GM06990 (cell line): Measurements from ENCODE around the gene STC2.

Source experiments
- DNase-seq: peaks from one replicate; pipeline ENCODE4 v3.0.0-alpha.2; 2011; ENCODE audit not compliant: insufficient read length; ENCODE audit errors: extremely low read depth
- H3K27me3 ChIP-seq: replicated peaks from 2 replicates; pipeline ENCODE4 v1.6.0; 2011; ENCODE audit warnings: low read length; ENCODE audit not compliant: control insufficient read depth, insufficient read depth
- H3K36me3 ChIP-seq: 2 replicates; pipeline ENCODE4 v1.5.1; 2011; ENCODE audit warnings: low read length; ENCODE audit not compliant: control insufficient read depth, insufficient read depth
- H3K4me3 ChIP-seq: replicated peaks from 2 replicates; pipeline ENCODE4 v1.5.1; 2011; ENCODE audit warnings: low read depth, mild to moderate bottlenecking, control low read depth, low read length
- TF ChIP-seq, protein P1 (sequence below): IDR thresholded peaks from 2 replicates; pipeline ENCODE4 v1.5.1; 2011; ENCODE audit warnings: low read length, control low read depth, mild to moderate bottlenecking, inconsistent platforms; ENCODE audit not compliant: insufficient read depth, poor library complexity, severe bottlenecking

The STC2 gene

DNA sequence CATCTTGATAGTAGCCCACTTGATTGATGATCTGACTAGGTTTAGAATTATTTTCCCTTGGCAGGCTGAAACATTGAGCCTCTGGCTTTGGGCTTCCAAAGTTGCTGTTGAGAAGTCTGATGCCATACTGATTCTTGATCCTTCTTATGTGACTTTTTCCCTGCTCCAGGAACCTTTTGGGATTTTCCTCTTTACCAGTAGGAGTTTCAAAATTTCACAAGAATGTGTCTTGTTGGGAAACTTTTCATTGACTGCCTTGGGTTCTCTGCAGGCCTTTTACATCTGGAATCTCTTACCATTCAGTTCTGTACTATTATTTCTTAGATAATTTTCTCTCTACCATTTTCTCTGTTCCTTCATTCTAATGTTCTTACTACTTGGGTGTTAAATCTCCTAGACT is 20.0 kb downstream of the STC2 start:
- Histone ChIP-seq H3K4me3 (no peak overlapping the region), H3K36me3 (no peaks in the 10 kb centered on the region), H3K27me3 (no peaks in the 10 kb centered on the region; the same call in 1 of the 2 replicates)
- DNase-seq: no peak
- TF ChIP-seq, protein P1, sequence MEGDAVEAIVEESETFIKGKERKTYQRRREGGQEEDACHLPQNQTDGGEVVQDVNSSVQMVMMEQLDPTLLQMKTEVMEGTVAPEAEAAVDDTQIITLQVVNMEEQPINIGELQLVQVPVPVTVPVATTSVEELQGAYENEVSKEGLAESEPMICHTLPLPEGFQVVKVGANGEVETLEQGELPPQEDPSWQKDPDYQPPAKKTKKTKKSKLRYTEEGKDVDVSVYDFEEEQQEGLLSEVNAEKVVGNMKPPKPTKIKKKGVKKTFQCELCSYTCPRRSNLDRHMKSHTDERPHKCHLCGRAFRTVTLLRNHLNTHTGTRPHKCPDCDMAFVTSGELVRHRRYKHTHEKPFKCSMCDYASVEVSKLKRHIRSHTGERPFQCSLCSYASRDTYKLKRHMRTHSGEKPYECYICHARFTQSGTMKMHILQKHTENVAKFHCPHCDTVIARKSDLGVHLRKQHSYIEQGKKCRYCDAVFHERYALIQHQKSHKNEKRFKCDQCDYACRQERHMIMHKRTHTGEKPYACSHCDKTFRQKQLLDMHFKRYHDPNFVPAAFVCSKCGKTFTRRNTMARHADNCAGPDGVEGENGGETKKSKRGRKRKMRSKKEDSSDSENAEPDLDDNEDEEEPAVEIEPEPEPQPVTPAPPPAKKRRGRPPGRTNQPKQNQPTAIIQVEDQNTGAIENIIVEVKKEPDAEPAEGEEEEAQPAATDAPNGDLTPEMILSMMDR: no peak

DNA sequence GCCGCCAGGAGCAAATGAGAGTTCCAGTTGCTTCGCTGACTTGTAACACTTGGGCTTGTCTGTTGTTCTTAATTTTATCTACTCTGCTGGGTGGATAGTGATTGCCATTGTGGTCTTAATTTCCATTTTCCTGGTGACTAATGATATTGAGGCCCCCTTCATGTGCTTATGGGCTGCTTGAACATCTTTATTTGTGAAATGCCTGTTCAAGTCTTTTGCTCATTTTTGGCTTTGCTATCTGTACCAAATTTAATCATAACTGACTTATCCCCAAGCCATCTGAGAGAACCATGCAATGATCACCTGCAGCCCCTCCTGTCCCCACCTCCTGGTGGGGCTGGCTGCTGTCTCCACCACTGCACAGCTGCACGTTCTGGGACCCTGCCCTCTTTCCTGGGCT is 20.5 kb downstream of the STC2 start:
- Histone ChIP-seq H3K4me3 (no peak overlapping the region), H3K27me3 (no peaks in the 10 kb centered on the region; the same call in 1 of the 2 replicates), H3K36me3 (no peaks in the 10 kb centered on the region)
- TF ChIP-seq, protein P1: no peak
- DNase-seq: no peak

DNA sequence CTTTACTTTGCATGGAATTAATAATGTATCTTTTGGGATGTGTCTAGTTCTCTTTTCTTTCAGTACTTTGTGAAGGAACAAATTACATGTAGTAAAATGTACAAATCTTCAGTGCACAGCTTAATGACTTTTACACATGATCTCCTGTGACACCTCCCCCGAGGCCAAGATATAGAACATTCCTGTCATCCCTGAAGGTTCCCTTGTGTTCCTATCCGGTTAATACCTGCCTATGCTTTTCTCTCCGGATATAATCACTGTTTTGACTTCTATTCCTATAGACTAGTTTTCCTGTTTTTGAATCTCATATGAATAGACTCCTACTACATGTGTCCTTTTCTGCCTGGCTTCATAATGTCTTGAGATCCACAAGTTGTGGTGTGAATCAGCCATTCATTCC is 21.5 kb downstream of the STC2 start:
- H3K4me3 ChIP-seq: no peak overlapping the region
- TF ChIP-seq, protein P1: no peak
- no peaks in the 10 kb centered on the region for H3K36me3 ChIP-seq
- DNase-seq: no peak
- no peaks in the 10 kb centered on the region; the same call in 1 of the 2 replicates for H3K27me3 ChIP-seq

DNA sequence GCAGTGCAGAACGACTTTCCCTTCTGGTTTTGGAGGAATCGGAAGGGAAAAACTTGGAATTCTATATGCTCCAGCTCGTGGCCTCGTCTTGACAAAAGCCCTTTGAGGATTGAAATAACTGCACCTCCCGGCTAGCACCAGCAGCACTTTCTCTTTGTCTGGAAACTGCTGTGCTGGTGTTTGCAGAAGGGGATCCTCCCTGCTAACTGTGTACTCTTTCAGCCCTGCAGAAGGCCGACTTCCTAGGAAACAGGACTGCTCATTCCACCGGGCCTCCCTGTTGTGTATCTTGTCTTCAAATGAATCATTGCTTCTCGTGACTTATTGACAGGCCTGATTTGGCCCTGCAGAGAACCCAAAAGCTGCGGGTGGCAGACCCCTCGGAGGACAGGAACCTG is 23.6 kb downstream of the STC2 start:
- Histone ChIP-seq H3K36me3 (no peaks in the 10 kb centered on the region), H3K27me3 (no peaks in the 10 kb centered on the region; the same call in 1 of the 2 replicates), H3K4me3 (no peak overlapping the region)
- TF ChIP-seq, protein P1: no peak
- DNase-seq: no peak

DNA sequence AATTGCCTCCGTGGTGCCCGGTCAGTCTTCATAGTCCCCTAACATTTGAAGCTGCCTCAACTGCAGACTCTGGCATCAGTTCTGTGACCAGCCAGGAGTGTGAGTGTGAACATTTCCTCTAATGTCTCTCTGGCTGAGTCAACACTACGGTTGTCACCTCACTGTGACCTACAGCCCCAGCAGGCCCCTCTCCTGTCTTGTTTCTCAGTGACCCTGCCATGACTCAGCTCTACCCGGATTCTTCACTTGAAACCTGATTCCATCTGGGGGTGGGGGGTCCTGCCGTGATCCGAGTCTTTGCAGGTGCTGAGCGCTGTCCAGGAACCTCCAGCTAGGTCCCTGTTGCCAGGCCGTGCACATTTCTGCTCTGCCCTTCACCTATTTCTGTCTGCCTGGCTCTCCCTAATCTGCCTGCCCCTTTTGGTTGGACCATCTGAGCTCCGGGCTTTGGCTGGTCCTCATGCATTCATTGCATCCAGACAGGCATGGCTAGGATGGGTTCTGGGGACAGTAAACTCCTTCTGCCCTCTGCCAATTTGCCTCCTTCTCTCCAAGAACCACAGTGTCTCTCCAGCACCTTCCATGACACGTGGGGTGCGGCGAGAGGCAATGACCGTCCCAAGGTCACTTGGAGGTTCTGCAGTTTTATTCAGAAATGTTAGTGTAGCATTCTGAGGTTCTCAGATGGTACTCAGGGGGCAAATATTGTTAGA is 24.2 kb downstream of the STC2 start:
- Histone ChIP-seq H3K27me3 (no peaks in the 10 kb centered on the region; the same call in 1 of the 2 replicates), H3K36me3 (no peaks in the 10 kb centered on the region), H3K4me3 (no peak overlapping the region)
- TF ChIP-seq, protein P1: no peak
- no peak for DNase-seq
